LNCaP clone FGC (cell line): Measurements from ENCODE around the gene FSCN2.

Experiments
- DNase-seq: peaks from one replicate; pipeline ENCODE4 v3.0.0-alpha.2; 2011; ENCODE audit warnings: low read depth
- H3K4me3 ChIP-seq: 2 replicates; pipeline ENCODE4 v1.5.1; 2011; ENCODE audit warnings: mild to moderate bottlenecking, low read depth, low read length, control low read depth
- CTCF ChIP-seq: IDR thresholded peaks from 2 replicates; pipeline ENCODE4 v1.5.1; 2012; ENCODE audit warnings: mild to moderate bottlenecking; ENCODE audit not compliant: control insufficient read depth, insufficient read depth; ENCODE audit errors: extremely low read depth

Gene FSCN2

GRCh38 chr17:81487487-81488275, 40.5 kb upstream of the FSCN2 start:
- H3K4me3 ChIP-seq, result peak overlapping the region; percentile 66
- TF ChIP-seq CTCF, result no peak
- DNase-seq, result no peak

GRCh38 chr17:81488276-81488860, 39.8 kb upstream of the FSCN2 start:
- no peak for TF ChIP-seq CTCF

DNA sequence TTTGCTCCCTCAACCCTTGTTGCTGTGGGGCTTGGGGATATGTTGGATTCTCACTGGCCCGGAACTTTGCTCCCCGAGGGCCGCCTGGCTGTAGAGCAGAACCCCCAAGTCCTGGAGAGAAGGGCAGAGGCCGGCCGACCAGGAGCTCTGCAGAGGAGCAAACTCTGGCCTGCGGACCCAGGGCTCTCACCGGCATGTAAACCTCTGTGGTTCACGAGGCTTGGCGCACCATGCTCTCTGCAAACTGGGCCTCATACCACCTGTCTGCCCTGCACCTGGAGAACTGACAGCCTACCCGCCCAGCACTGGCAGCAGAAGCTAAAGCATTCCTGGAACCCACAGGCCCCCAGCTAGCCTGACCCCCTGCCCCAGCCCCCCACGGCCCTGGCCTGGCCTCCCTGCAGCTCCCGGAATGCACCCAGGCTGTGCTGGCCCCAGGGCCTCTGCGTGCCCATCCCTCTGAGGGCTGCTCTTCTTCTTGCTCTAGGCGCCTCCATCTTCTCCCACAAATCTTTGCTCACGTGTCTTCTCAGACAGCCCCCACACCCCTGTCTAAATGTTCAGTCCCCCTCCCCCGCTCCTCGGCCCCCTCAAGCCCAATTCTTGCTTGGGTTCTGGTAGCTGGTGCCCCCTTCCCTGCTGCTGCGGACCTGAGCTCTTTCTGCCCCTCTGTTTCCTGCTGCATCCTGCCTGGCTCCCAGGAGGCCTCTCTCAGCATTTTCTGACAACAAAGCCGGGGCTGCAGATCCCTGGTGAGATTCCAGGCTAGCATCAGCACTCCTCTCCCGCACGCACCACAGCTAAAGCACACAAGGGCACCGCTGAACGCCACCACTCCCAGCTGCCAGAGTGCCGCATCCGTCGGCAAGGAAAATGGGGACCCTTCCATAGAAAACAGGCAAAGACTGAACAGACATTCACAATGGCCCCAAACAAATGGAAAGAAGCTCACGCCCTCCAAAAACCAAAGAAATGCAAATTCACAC, 38.9 kb upstream of the FSCN2 start:
- no peak for DNase-seq
- TF ChIP-seq CTCF, result no peak
- H3K4me3 ChIP-seq, result peak overlapping the region; percentile 66; the same call in 1 of the 2 replicates

More at GRCh38 chr17:81488276-81488860, 39.8 kb upstream of the FSCN2 start:
- no peak for DNase-seq
- peak overlapping the region; percentile 66 for H3K4me3 ChIP-seq

- H3K4me3 ChIP-seq, result no peak overlapping the region
- DNase-seq, result no peak
- TF ChIP-seq CTCF, result no peak
Observed at GRCh38 chr17:81489998-81490992, 37.9 kb upstream of the FSCN2 start.

GRCh38 chr17:81491181-81491581, 37.0 kb upstream of the FSCN2 start:
- no peak for TF ChIP-seq CTCF
- no peak overlapping the region for H3K4me3 ChIP-seq
- no peak for DNase-seq

- TF ChIP-seq CTCF, result no peak
- H3K4me3 ChIP-seq, result no peak overlapping the region
- DNase-seq, result no peak
Observed at GRCh38 chr17:81491761-81492160, 36.4 kb upstream of the FSCN2 start.
